GM12878 (cell line): ENCODE data around the gene RINL. TPM values are rescaled to one million over a fixed set of nuclear protein-coding genes. Genes with fewer than 3 reads are reported as not detected.
A peak's percentile ranks its signal among the peaks of the same experiment; 100 is the strongest.

Experiments
- CHD4 ChIP-seq: fragments of 200-600 bp; sonication (generic); IDR thresholded peaks from 2 replicates; pipeline ENCODE4 v1.6.1; 2016; ENCODE audit warnings: mild to moderate bottlenecking
- IKZF2 ChIP-seq, 2 experiments: fragments of 450-650 bp; IDR thresholded peaks; 2 replicates each; pipeline ENCODE4 v1.6.1; 2017; ENCODE audit warnings: mild to moderate bottlenecking in 2 of 2, moderate library complexity in 2 of 2
- LARP7 ChIP-seq: fragments of 450-650 bp; IDR thresholded peaks from 2 replicates; pipeline ENCODE4 v1.6.1; 2017; ENCODE audit warnings: mild to moderate bottlenecking
- MEF2A ChIP-seq: IDR thresholded peaks from 2 replicates; pipeline ENCODE4 v1.6.1; 2011; ENCODE audit warnings: low read depth, mild to moderate bottlenecking, low read length, moderate library complexity; ENCODE audit not compliant: insufficient read depth
- MTA3 ChIP-seq: IDR thresholded peaks from 2 replicates; pipeline ENCODE4 v1.6.1; 2012; ENCODE audit warnings: low read length, inconsistent platforms, borderline replicate concordance
- NFIC ChIP-seq: IDR thresholded peaks from 2 replicates; pipeline ENCODE4 v1.6.1; 2012; ENCODE audit warnings: low read depth, mild to moderate bottlenecking, inconsistent platforms, low read length, moderate library complexity
- NR2C1 ChIP-seq: fragments of 450-650 bp; IDR thresholded peaks from 2 replicates; pipeline ENCODE4 v1.6.1; 2017; ENCODE audit warnings: antibody characterized with exemption, mild to moderate bottlenecking, moderate library complexity
- POU2F2 ChIP-seq: IDR thresholded peaks from 3 replicates; pipeline ENCODE4 v1.6.1; 2011; ENCODE audit warnings: low read depth, mild to moderate bottlenecking, low read length, borderline replicate concordance
- SMARCA5 ChIP-seq: fragments of 450-650 bp; IDR thresholded peaks from 2 replicates; pipeline ENCODE4 v1.6.1; 2017; ENCODE audit warnings: mild to moderate bottlenecking
- SRF ChIP-seq, 2 experiments: IDR thresholded peaks; 2 replicates each; pipeline ENCODE4 v1.6.1; 2011; ENCODE audit warnings: low read depth in 2 of 2, low read length in 2 of 2, mild to moderate bottlenecking in 1 of 2, moderate library complexity in 1 of 2
- YY1 ChIP-seq: IDR thresholded peaks from 2 replicates; pipeline ENCODE4 v1.6.1; 2011; ENCODE audit warnings: low read depth, mild to moderate bottlenecking, low read length
- ZZZ3 ChIP-seq: IDR thresholded peaks from 2 replicates; pipeline ENCODE4 v1.6.1; 2011; ENCODE audit warnings: low read depth; ENCODE audit not compliant: control insufficient read depth, insufficient read length
- polyA plus RNA-seq, 11 experiments: library from polyadenylated mRNA; depleted of rRNA in 4 of 11; unstranded in 6 of 11; stranded (reverse) in 5 of 11; fragments of >200 nt; fragmentation: Nextera tagmentation in 4 of 11; fragmentation: Illumina TruSeq in 1 of 11; extraction: Ambion mirVana in 4 of 11; extraction: Trizol in 1 of 11; gene quantifications; 1 replicate in 1 of 11; 2 replicates in 10 of 11; pipeline versions ENCODE4 v1.2.1 to v1.2.3, GENCODE V29; 2011 to 2016; ENCODE audit warnings: inconsistent platforms in 2 of 11, missing spikeins in 2 of 11, low read depth in 1 of 11
- total RNA-seq, 4 experiments: library from RNA; depleted of rRNA in 3 of 4; stranded (reverse); fragments of >200 nt in 3 of 4; fragmentation: Illumina TruSeq in 1 of 4; extraction: Trizol in 1 of 4; gene quantifications; 2 replicates each; pipeline versions ENCODE4 v1.2.1 to v1.2.3, GENCODE V29; 2013 to 2021
- TF ChIP-seq, protein P1 (sequence below): fragments of 450-650 bp; IDR thresholded peaks from 2 replicates; pipeline ENCODE4 v1.6.1; 2017; ENCODE audit warnings: mild to moderate bottlenecking, moderate library complexity
- TF ChIP-seq, protein P2 (sequence below): fragments of 450-650 bp; conservative IDR thresholded peaks from 2 replicates; pipeline ENCODE4 v1.6.1; 2017; ENCODE audit warnings: mild to moderate bottlenecking, moderate library complexity
- TF ChIP-seq, protein P3 (sequence below): fragments of 450-650 bp; IDR thresholded peaks from 2 replicates; pipeline ENCODE4 v1.6.1; 2017; ENCODE audit warnings: mild to moderate bottlenecking, moderate library complexity
- TF ChIP-seq, protein P4 (sequence below), 3 experiments: IDR thresholded peaks in 2 of 3; conservative IDR thresholded peaks in 1 of 3; 2 replicates each; pipeline ENCODE4 v1.5.1; 2011; ENCODE audit warnings: low read depth in 3 of 3, low read length in 3 of 3, mild to moderate bottlenecking in 3 of 3, control low read depth in 2 of 3, moderate library complexity in 2 of 3, inconsistent platforms in 1 of 3, mixed read lengths in 1 of 3; ENCODE audit not compliant: control insufficient read depth in 2 of 3, insufficient read depth in 1 of 3; ENCODE audit errors: extremely low read depth in 1 of 3

Gene RINL
- total and polyA plus RNA-seq, 10 of the 15 experiments (the other 5 are each of a cell fraction or from before 2014, with no cell fraction given), result 14.5 to 64.2 (median 47.6) TPM

DNA sequence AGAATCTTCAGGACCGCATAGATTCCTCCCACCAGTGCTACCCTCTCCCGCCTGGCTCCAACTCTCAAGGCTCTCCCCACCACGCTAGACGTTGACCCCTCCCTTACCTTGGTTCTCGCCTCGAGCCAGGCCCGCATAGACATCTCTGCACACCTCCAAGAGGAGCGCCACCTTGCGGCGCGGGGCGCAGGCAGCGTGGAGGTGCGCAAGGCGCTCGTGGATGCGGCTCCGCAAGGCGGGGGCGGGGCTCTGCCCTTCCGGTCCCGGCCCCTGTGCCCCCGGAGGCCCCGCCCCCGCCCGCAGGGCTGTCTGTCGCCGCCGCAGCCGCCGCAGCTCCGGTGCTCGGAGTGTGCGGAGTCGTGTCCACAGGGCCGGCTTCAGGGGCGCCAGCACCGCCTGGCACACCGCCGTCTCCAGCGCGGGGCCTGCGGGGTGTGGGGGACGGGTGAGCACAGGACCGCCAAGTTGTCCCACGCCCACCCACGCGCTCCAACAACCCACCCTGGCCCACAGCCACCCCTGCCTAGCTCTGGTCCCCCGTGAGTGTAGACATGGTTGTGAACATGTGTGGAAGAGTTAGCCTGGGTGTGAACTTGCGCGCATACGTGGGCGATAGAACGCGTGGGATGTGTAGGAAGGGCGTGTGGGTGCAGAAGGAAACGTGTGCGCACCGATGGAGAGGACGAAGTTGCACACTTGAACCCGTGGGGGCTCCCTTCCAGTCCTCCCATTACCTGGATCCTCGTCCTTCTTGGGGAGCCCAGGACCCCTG is 8.1 kb downstream of the RINL start (continued):
- TF ChIP-seq, protein P1, sequence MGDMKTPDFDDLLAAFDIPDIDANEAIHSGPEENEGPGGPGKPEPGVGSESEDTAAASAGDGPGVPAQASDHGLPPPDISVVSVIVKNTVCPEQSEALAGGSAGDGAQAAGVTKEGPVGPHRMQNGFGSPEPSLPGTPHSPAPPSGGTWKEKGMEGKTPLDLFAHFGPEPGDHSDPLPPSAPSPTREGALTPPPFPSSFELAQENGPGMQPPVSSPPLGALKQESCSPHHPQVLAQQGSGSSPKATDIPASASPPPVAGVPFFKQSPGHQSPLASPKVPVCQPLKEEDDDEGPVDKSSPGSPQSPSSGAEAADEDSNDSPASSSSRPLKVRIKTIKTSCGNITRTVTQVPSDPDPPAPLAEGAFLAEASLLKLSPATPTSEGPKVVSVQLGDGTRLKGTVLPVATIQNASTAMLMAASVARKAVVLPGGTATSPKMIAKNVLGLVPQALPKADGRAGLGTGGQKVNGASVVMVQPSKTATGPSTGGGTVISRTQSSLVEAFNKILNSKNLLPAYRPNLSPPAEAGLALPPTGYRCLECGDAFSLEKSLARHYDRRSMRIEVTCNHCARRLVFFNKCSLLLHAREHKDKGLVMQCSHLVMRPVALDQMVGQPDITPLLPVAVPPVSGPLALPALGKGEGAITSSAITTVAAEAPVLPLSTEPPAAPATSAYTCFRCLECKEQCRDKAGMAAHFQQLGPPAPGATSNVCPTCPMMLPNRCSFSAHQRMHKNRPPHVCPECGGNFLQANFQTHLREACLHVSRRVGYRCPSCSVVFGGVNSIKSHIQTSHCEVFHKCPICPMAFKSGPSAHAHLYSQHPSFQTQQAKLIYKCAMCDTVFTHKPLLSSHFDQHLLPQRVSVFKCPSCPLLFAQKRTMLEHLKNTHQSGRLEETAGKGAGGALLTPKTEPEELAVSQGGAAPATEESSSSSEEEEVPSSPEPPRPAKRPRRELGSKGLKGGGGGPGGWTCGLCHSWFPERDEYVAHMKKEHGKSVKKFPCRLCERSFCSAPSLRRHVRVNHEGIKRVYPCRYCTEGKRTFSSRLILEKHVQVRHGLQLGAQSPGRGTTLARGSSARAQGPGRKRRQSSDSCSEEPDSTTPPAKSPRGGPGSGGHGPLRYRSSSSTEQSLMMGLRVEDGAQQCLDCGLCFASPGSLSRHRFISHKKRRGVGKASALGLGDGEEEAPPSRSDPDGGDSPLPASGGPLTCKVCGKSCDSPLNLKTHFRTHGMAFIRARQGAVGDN, result peak; percentile 83
- TF ChIP-seq ZZZ3, result no peak
- peak; percentile 78 for TF ChIP-seq YY1
- TF ChIP-seq LARP7, result no peak; the same call in 1 of the 2 replicates
- TF ChIP-seq NFIC, result no peak
- peak; percentile 91 for TF ChIP-seq SMARCA5
- no peak for TF ChIP-seq MTA3
- no peak for TF ChIP-seq POU2F2
- TF ChIP-seq, protein P2, sequence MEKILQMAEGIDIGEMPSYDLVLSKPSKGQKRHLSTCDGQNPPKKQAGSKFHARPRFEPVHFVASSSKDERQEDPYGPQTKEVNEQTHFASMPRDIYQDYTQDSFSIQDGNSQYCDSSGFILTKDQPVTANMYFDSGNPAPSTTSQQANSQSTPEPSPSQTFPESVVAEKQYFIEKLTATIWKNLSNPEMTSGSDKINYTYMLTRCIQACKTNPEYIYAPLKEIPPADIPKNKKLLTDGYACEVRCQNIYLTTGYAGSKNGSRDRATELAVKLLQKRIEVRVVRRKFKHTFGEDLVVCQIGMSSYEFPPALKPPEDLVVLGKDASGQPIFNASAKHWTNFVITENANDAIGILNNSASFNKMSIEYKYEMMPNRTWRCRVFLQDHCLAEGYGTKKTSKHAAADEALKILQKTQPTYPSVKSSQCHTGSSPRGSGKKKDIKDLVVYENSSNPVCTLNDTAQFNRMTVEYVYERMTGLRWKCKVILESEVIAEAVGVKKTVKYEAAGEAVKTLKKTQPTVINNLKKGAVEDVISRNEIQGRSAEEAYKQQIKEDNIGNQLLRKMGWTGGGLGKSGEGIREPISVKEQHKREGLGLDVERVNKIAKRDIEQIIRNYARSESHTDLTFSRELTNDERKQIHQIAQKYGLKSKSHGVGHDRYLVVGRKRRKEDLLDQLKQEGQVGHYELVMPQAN, result peak; percentile 55; the same call in 1 of the 2 replicates
- TF ChIP-seq IKZF2 (IDR thresholded peaks at IDR 0.05), result peak; percentile 9 to 34; a peak in 1 of 4 replicates
- TF ChIP-seq, protein P3, sequence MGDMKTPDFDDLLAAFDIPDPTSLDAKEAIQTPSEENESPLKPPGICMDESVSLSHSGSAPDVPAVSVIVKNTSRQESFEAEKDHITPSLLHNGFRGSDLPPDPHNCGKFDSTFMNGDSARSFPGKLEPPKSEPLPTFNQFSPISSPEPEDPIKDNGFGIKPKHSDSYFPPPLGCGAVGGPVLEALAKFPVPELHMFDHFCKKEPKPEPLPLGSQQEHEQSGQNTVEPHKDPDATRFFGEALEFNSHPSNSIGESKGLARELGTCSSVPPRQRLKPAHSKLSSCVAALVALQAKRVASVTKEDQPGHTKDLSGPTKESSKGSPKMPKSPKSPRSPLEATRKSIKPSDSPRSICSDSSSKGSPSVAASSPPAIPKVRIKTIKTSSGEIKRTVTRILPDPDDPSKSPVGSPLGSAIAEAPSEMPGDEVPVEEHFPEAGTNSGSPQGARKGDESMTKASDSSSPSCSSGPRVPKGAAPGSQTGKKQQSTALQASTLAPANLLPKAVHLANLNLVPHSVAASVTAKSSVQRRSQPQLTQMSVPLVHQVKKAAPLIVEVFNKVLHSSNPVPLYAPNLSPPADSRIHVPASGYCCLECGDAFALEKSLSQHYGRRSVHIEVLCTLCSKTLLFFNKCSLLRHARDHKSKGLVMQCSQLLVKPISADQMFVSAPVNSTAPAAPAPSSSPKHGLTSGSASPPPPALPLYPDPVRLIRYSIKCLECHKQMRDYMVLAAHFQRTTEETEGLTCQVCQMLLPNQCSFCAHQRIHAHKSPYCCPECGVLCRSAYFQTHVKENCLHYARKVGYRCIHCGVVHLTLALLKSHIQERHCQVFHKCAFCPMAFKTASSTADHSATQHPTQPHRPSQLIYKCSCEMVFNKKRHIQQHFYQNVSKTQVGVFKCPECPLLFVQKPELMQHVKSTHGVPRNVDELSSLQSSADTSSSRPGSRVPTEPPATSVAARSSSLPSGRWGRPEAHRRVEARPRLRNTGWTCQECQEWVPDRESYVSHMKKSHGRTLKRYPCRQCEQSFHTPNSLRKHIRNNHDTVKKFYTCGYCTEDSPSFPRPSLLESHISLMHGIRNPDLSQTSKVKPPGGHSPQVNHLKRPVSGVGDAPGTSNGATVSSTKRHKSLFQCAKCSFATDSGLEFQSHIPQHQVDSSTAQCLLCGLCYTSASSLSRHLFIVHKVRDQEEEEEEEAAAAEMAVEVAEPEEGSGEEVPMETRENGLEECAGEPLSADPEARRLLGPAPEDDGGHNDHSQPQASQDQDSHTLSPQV, result peak; percentile 86
- TF ChIP-seq SRF (IDR thresholded peaks at IDR 0.05; ENCODE audit: low read depth in 2 of 2, low read length in 2 of 2), result 0 out of 4 replicates have a peak, but pooled peaks of 1 of the 2 experiments have one; percentile 48
- TF ChIP-seq NR2C1, result peak; percentile 52
- TF ChIP-seq, protein P4, sequence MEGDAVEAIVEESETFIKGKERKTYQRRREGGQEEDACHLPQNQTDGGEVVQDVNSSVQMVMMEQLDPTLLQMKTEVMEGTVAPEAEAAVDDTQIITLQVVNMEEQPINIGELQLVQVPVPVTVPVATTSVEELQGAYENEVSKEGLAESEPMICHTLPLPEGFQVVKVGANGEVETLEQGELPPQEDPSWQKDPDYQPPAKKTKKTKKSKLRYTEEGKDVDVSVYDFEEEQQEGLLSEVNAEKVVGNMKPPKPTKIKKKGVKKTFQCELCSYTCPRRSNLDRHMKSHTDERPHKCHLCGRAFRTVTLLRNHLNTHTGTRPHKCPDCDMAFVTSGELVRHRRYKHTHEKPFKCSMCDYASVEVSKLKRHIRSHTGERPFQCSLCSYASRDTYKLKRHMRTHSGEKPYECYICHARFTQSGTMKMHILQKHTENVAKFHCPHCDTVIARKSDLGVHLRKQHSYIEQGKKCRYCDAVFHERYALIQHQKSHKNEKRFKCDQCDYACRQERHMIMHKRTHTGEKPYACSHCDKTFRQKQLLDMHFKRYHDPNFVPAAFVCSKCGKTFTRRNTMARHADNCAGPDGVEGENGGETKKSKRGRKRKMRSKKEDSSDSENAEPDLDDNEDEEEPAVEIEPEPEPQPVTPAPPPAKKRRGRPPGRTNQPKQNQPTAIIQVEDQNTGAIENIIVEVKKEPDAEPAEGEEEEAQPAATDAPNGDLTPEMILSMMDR (IDR thresholded peaks at IDR 0.05 in 2 of 3, conservative IDR thresholded peaks at IDR 0.05 in 1 of 3; ENCODE audit: control insufficient read depth in 2 of 3, extremely low read depth in 1 of 3, insufficient read depth in 1 of 3, low read depth in 3 of 3, low read length in 3 of 3), result peak; percentile 90 to 95 (median 94); a peak in 5 of 6 replicates
- 0 out of 2 replicates have a peak, but pooled peaks have one; percentile 27 for TF ChIP-seq MEF2A
- TF ChIP-seq CHD4, result no peak
